Mucosa of descending colon (tissue), 3 donors: ENCODE results near the gene TINAGL1. TPM values are rescaled to one million over a fixed set of nuclear protein-coding genes. Genes with fewer than 3 reads are reported as not detected.
"Not testable (repeated sequence)": the region's sequence is repeated elsewhere in the genome, so short reads cannot be mapped to it uniquely, and the experiment has no call there.

Experiments used
- ATAC-seq: fragments of 200-7000 bp; cut with Tn5 transposase; one replicate; pipeline ENCODE4 v1.9.1; 2020; ENCODE audit warnings: mild to moderate bottlenecking, moderate library complexity
- DNase-seq, 3 donors: peaks; one replicate each; pipeline ENCODE4 v3.0.0-alpha.2; 2020
- H3K36me3 ChIP-seq: fragments of 200-600 bp; one replicate; pipeline ENCODE4 v1.8.0; 2021; ENCODE audit warnings: low read depth, mild to moderate bottlenecking
- H3K4me1 ChIP-seq: fragments of 200-600 bp; one replicate; pipeline ENCODE4 v1.8.0; 2021; ENCODE audit warnings: low read depth, mild to moderate bottlenecking
- H3K4me3 ChIP-seq: fragments of 200-600 bp; one replicate; pipeline ENCODE4 v1.8.0; 2021; ENCODE audit warnings: mild to moderate bottlenecking
- H3K9me3 ChIP-seq: fragments of 200-600 bp; one replicate; pipeline ENCODE4 v1.8.0; 2021; ENCODE audit warnings: mild to moderate bottlenecking
- intact Hi-C, 2 donors: fragments of 100-400 bp; cut with DNase I in 1 of 2; cut with micrococcal nuclease in 1 of 2; formaldehyde crosslinking; loops; one replicate each; pipeline versions ENCODE4 v1.11.0 to v1.11.1; 2022; cut with DNase I, micrococcal nuclease
- total RNA-seq, 3 donors: library from RNA; stranded (reverse); fragmentation: NEBNext Ultra II Directional in 2 of 3; extraction: Animal tissue kit (Norgen Biotek cat#: 25700) in 2 of 3; gene quantifications; one replicate each; pipeline versions ENCODE4 v1.2.1 to v1.2.4, GENCODE V29; 2021 to 2023
- TF ChIP-seq, protein P1 (sequence below): fragments of 200-600 bp; IDR thresholded peaks from one replicate; pipeline ENCODE4 v1.8.0; 2022; ENCODE audit warnings: antibody characterized with exemption, mild to moderate bottlenecking
- donor health status: DM: no; HTN: no; CAD: no; lungs with moderate emphysema.
- donor health status: DM: no; HTN: no; CAD: no.
- donor health status: DM: no; HTN: yes; CAD: no.

TINAGL1 gene
- total RNA-seq, 3 donors from 2014 or later, result 104 to 169 (median 148) TPM

GRCh38 chr1:31583995-31584868 is 7.9 kb downstream of the TINAGL1 start:
- intact Hi-C loops, result no loop called here
- DNase-seq (peak in 2 of 3 donors; percentile 68 to 72), ATAC-seq (peak; percentile 2)
- TF ChIP-seq, protein P1, sequence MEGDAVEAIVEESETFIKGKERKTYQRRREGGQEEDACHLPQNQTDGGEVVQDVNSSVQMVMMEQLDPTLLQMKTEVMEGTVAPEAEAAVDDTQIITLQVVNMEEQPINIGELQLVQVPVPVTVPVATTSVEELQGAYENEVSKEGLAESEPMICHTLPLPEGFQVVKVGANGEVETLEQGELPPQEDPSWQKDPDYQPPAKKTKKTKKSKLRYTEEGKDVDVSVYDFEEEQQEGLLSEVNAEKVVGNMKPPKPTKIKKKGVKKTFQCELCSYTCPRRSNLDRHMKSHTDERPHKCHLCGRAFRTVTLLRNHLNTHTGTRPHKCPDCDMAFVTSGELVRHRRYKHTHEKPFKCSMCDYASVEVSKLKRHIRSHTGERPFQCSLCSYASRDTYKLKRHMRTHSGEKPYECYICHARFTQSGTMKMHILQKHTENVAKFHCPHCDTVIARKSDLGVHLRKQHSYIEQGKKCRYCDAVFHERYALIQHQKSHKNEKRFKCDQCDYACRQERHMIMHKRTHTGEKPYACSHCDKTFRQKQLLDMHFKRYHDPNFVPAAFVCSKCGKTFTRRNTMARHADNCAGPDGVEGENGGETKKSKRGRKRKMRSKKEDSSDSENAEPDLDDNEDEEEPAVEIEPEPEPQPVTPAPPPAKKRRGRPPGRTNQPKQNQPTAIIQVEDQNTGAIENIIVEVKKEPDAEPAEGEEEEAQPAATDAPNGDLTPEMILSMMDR, result no peak
- Histone ChIP-seq H3K36me3 (no peaks in the 10 kb centered on the region), H3K4me1 (peaks cover 55% of the 10 kb centered on the region), H3K9me3 (no peaks in the 10 kb centered on the region), H3K4me3 (no peak overlapping the region)

DNA sequence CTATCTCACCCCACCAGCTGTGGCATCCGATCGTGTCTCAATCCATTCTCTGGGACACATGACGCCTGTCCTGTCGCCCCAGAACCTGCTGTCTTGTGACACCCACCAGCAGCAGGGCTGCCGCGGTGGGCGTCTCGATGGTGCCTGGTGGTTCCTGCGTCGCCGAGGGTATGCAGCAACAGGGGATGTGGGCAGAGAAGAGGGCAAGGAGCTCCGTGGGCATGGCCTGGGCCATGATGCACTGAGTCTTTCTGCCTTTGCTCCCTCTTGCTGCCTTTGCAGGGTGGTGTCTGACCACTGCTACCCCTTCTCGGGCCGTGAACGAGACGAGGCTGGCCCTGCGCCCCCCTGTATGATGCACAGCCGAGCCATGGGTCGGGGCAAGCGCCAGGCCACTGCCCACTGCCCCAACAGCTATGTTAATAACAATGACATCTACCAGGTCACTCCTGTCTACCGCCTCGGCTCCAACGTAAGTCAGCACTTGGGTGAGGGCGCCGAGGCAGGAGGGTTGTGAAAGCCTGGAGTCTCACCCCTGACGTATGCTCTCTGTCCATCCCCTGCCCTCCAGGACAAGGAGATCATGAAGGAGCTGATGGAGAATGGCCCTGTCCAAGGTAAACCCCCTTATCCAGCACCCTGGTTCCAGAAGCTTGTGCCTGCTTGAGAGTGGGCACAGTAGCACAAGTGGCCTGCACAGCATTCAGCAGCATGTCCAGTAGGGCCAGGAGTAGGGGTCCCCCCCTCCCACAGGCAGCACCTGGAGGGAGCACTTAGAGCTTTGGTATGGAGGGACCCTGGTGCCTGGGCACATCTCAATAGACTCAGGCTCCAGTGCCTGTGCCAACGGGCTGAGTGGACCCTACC is 8.8 kb downstream of the TINAGL1 start:
- Histone ChIP-seq H3K36me3 (no peaks in the 10 kb centered on the region), H3K9me3 (no peaks in the 10 kb centered on the region), H3K4me1 (peaks cover 60% of the 10 kb centered on the region), H3K4me3 (no peak overlapping the region)
- ATAC-seq, result no peak
- TF ChIP-seq, protein P1, result no peak
- DNase-seq, result no peak
- intact Hi-C loops, result no loop called here

DNA sequence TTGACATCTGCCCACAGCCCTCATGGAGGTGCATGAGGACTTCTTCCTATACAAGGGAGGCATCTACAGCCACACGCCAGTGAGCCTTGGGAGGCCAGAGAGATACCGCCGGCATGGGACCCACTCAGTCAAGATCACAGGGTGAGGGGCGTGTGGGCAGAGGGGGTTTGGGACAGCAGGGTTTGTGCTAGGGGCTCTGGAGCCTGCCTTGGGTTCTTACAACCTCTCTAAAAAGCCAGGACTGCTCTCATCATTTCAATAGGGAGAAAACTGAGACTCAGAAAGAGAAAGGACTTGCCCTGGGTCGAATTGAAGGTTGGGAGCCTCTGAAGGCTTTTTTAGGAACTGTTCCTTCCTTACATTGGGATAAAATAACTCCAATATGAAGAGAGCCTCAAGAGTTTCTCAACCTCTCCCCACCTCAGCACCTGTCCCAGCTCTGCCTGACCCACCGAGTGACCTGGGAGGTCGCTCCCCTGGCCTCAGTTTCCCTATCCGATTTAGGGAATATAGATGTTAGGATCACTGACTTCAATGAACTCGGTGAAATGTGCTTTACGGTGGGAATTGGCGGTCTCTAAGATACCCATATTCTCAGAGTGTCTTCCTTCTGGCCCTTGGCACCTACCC is 9.5 kb downstream of the TINAGL1 start:
- ATAC-seq (no peak), DNase-seq (no peak)
- intact Hi-C loops, result no loop called here
- H3K9me3 ChIP-seq, result no peaks in the 10 kb centered on the region
- TF ChIP-seq, protein P1, result no peak
- H3K36me3 ChIP-seq, result no peaks in the 10 kb centered on the region
- peaks cover 54% of the 10 kb centered on the region for H3K4me1 ChIP-seq
- H3K4me3 ChIP-seq, result no peak overlapping the region

GRCh38 chr1:31586376-31587327 is 10.3 kb downstream of the TINAGL1 start:
- intact Hi-C loops, result no loop called here
- no peak for DNase-seq
- H3K4me1 ChIP-seq, result peaks cover 46% of the 10 kb centered on the region
- H3K9me3 ChIP-seq, result no peaks in the 10 kb centered on the region
- no peak overlapping the region for H3K4me3 ChIP-seq
- ATAC-seq, result no peak
- TF ChIP-seq, protein P1, result no peak
- H3K36me3 ChIP-seq, result no peaks in the 10 kb centered on the region

DNA sequence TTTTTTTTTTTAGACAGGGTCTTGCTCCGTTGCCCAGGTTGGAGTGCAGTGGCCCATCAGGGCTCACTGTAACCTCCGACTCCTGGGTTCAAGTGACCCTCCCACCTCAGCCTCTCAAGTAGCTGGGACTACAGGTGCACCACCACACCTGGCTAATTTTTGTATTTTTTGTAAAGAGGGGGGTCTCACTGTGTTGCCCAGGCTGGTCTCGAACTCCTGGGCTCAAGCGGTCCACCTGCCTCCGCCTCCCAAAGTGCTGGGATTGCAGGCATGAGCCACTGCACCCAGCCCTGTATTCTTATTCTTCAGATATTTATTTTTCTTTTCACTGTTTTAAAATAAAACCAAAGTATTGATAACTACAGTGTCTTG is 11.0 kb downstream of the TINAGL1 start:
- DNase-seq, H3K4me3 ChIP-seq, H3K36me3 ChIP-seq, H3K9me3 ChIP-seq, intact Hi-C loops, ATAC-seq: not testable (repeated sequence)
- peaks cover 40% of the 10 kb centered on the region for H3K4me1 ChIP-seq
